ENCODE data around the gene TMEM86A.

- TF ChIP-seq CTCF (IDR thresholded peaks at IDR 0.05) (peak in 1 of 7 experiments; percentile 7), POLR2A (IDR thresholded peaks at IDR 0.05) (peak; percentile 77 to 79 (median 79))
These were observed at the start of gene TMEM86A for GRCh38 chr11:18698341-18699268.

Data from body of pancreas (tissue), 4 donors.